SK-N-SH (cell line): ENCODE measurements around the gene IQSEC3. TPM values are rescaled to one million over a fixed set of nuclear protein-coding genes. Genes with fewer than 3 reads are reported as not detected.

Source experiments
- CTCF ChIA-PET: fragments of 300-600, 350-600 bp; formaldehyde crosslinking; extraction: SDS; loops from one replicate; lab custom pipeline; 2021; lab: Yijun Ruan, JAX
- POLR2A ChIA-PET: fragments of 350-600 bp; sonication (Branson Sonifier 250); formaldehyde crosslinking; extraction: SDS; loops from one replicate; lab custom pipeline; 2020; ENCODE audit warnings: antibody characterized with exemption, inconsistent platforms; lab: Yijun Ruan, JAX
- DNase-seq: peaks from one replicate; pipeline ENCODE4 v3.0.0; 2012
- H2AFZ ChIP-seq: fragments of 200-600 bp; sonication (generic); 2 replicates; pipeline ENCODE4 v1.8.1; 2016; ENCODE audit warnings: antibody characterized with exemption, mild to moderate bottlenecking, low read depth
- H3F3A ChIP-seq: fragments of 200-600 bp; sonication (generic); replicated peaks from 2 replicates; pipeline ENCODE3; 2016; ENCODE audit warnings: antibody characterized with exemption, mild to moderate bottlenecking; ENCODE audit not compliant: insufficient read depth
- H3K27ac ChIP-seq, 2 experiments: fragments of 200-500 bp in 1 of 2; fragments of 200-600 bp in 1 of 2; sonication (Bioruptor generic) in 1 of 2; sonication (generic), shearing (Covaris generic) in 1 of 2; 2 replicates each; pipeline versions ENCODE4 v1.5.1 to v1.6.1; 2014 to 2016; ENCODE audit warnings: low read depth in 2 of 2, inconsistent platforms in 1 of 2, low read length in 1 of 2, mild to moderate bottlenecking in 1 of 2, mixed read lengths in 1 of 2
- H3K27me3 ChIP-seq: fragments of 200-600 bp; sonication (generic), shearing (Covaris generic); 2 replicates; pipeline ENCODE4 v1.6.1; 2016; ENCODE audit warnings: mixed run types; ENCODE audit not compliant: insufficient read depth
- H3K36me3 ChIP-seq, 2 experiments: fragments of 200-500 bp in 1 of 2; fragments of 200-600 bp in 1 of 2; sonication (Bioruptor generic) in 1 of 2; sonication (generic) in 1 of 2; replicated peaks in 1 of 2; 2 replicates each; pipeline versions ENCODE3 to v1.5.1; 2014 to 2016; ENCODE audit warnings: low read length in 1 of 2, mild to moderate bottlenecking in 1 of 2; ENCODE audit not compliant: insufficient read depth in 2 of 2, control insufficient read depth in 1 of 2
- H3K4me1 ChIP-seq, 2 experiments: fragments of 200-500 bp in 1 of 2; fragments of 200-600 bp in 1 of 2; sonication (Bioruptor generic) in 1 of 2; sonication (generic), shearing (Covaris generic) in 1 of 2; 2 replicates each; pipeline versions ENCODE4 v1.5.1 to v1.6.1; 2014 to 2016; ENCODE audit warnings: low read depth in 1 of 2, low read length in 1 of 2, mixed run types in 1 of 2; ENCODE audit not compliant: insufficient read depth in 2 of 2, control insufficient read depth in 1 of 2
- H3K4me2 ChIP-seq: fragments of 200-600 bp; sonication (generic), shearing (Covaris generic); 2 replicates; pipeline ENCODE4 v1.6.1; 2017; ENCODE audit warnings: mixed run types
- H3K4me3 ChIP-seq, 2 experiments: fragments of 200-500 bp in 1 of 2; fragments of 200-600 bp in 1 of 2; sonication (Bioruptor generic) in 1 of 2; sonication (generic), shearing (Covaris generic) in 1 of 2; 2 replicates each; pipeline versions ENCODE4 v1.5.1 to v1.8.1; 2014 to 2016; ENCODE audit warnings: low read depth in 2 of 2, inconsistent platforms in 1 of 2, low read length in 1 of 2, mild to moderate bottlenecking in 1 of 2, mixed read lengths in 1 of 2, moderate library complexity in 1 of 2
- H3K79me2 ChIP-seq: fragments of 200-600 bp; sonication (generic); 2 replicates; pipeline ENCODE4 v1.8.1; 2017; ENCODE audit warnings: mild to moderate bottlenecking; ENCODE audit not compliant: insufficient read depth
- H3K9ac ChIP-seq: fragments of 200-600 bp; sonication (generic); 2 replicates; pipeline ENCODE4 v1.6.1; 2017; ENCODE audit warnings: mixed run types
- H3K9me2 ChIP-seq: fragments of 200-600 bp; sonication (generic); 2 replicates; pipeline ENCODE4 v1.6.1; 2017; ENCODE audit warnings: mixed run types
- H3K9me3 ChIP-seq: fragments of 200-600 bp; sonication (generic); 2 replicates; pipeline ENCODE4 v1.6.1; 2017; ENCODE audit warnings: mixed run types, mild to moderate bottlenecking, moderate library complexity
- H4K20me1 ChIP-seq: fragments of 200-600 bp; sonication (generic); 2 replicates; pipeline ENCODE4 v1.6.1; 2017; ENCODE audit warnings: mild to moderate bottlenecking, mixed run types; ENCODE audit not compliant: insufficient read depth
- CHD2 ChIP-seq: fragments of 150-350 bp; IDR thresholded peaks from 2 replicates; pipeline ENCODE4 v1.6.1; 2018; ENCODE audit warnings: low read length; ENCODE audit not compliant: partially characterized antibody
- ELF1 ChIP-seq: IDR thresholded peaks from 2 replicates; pipeline ENCODE4 v1.4.0; 2012
- EZH2phosphoT487 ChIP-seq: fragments of 200-600 bp; sonication (generic); IDR thresholded peaks from 2 replicates; pipeline ENCODE4 v1.6.1; 2017; ENCODE audit warnings: low read depth, mixed run types, mild to moderate bottlenecking, antibody characterized with exemption, moderate library complexity, borderline replicate concordance
- FOSL2 ChIP-seq: IDR thresholded peaks from 2 replicates; pipeline ENCODE4 v1.4.0; 2012; ENCODE audit warnings: low read depth, mild to moderate bottlenecking, moderate library complexity, borderline replicate concordance
- GABPA ChIP-seq: IDR thresholded peaks from 2 replicates; pipeline ENCODE4 v1.4.0; 2012; ENCODE audit warnings: low read depth, mild to moderate bottlenecking
- MEF2A ChIP-seq: IDR thresholded peaks from 2 replicates; pipeline ENCODE4 v1.4.0; 2012; ENCODE audit warnings: low read depth, borderline replicate concordance
- NFIC ChIP-seq: IDR thresholded peaks from 2 replicates; pipeline ENCODE4 v1.4.0; 2012; ENCODE audit warnings: borderline replicate concordance
- RAD21 ChIP-seq: IDR thresholded peaks from 2 replicates; pipeline ENCODE4 v1.6.1; 2012; ENCODE audit warnings: mild to moderate bottlenecking, low read length
- RCOR1 ChIP-seq: fragments of 150-350 bp; IDR thresholded peaks from 2 replicates; pipeline ENCODE4 v1.6.1; 2017; ENCODE audit warnings: antibody characterized with exemption, low read length
- RFX5 ChIP-seq: IDR thresholded peaks from 2 replicates; pipeline ENCODE4 v1.6.1; 2012; ENCODE audit warnings: mild to moderate bottlenecking, improper control_type of control experiment, low read length
- SIN3A ChIP-seq: IDR thresholded peaks from 2 replicates; pipeline ENCODE4 v1.6.1; 2012; ENCODE audit warnings: low read depth, mild to moderate bottlenecking, low read length, moderate library complexity, borderline replicate concordance
- TEAD4 ChIP-seq: IDR thresholded peaks from 2 replicates; pipeline ENCODE4 v1.4.0; 2012; ENCODE audit warnings: mild to moderate bottlenecking, borderline replicate concordance; ENCODE audit not compliant: insufficient read depth
- YY1 ChIP-seq: IDR thresholded peaks from 2 replicates; pipeline ENCODE4 v1.4.0; 2012; ENCODE audit warnings: low read depth, mild to moderate bottlenecking
- WGBS: methylation state at CpG from one replicate; pipeline ENCODE4 v1.1.6; 2017; ENCODE audit warnings: low lambda C conversion rate; 5-methylcytosine and 5-hydroxymethylcytosine counted together
- polyA plus RNA-seq, 3 experiments: library from polyadenylated mRNA; depleted of rRNA; stranded (reverse); fragments of >200 nt; gene quantifications; 2 replicates each; pipeline ENCODE4 v1.2.3, GENCODE V29; 2012
- TF ChIP-seq, protein P1 (sequence below): fragments of 200-600 bp; sonication (generic); IDR thresholded peaks from 2 replicates; pipeline ENCODE4 v1.6.1; 2017; ENCODE audit warnings: antibody characterized with exemption, mild to moderate bottlenecking, moderate library complexity
- TF ChIP-seq, protein P2 (sequence below): fragments of 150-350 bp; IDR thresholded peaks from 2 replicates; pipeline ENCODE4 v1.6.1; 2016; ENCODE audit warnings: mild to moderate bottlenecking, low read depth, low read length
- TF ChIP-seq, protein P3 (sequence below): IDR thresholded peaks from 2 replicates; pipeline ENCODE4 v1.4.0; 2012; ENCODE audit warnings: low read depth, borderline replicate concordance

Gene IQSEC3
- polyA plus RNA-seq, 1 of the 3 experiments (the other 2 are of a cell fraction) = 0.02 TPM

DNA sequence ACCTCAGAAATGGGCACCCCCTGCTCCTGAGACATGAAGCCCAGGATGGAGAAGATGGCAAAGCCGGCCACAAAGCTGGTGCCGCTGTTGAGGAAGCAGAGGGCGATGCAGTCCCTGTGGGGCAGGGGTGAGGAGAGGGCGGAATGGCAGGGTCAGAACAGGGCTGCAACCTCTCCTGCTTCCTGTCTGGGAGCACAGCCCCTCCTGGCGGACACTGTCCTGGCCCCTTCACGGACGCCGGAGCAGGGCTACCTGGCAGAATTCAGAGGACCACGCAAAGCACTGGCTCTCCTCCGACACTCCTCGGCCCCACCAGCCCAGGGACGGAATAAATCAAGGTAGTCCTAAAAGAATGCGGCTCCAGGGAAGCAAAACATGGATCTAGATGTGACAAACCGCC is 159.8 kb downstream of the IQSEC3 start:
- H3K27me3 ChIP-seq = peaks cover 5% of the 10 kb centered on the region; the same call in 1 of the 2 replicates
- H3K79me2 ChIP-seq = no peaks in the 10 kb centered on the region
- H2AFZ ChIP-seq = no peak overlapping the region
- no peak for TF ChIP-seq SIN3A
- TF ChIP-seq, protein P1, sequence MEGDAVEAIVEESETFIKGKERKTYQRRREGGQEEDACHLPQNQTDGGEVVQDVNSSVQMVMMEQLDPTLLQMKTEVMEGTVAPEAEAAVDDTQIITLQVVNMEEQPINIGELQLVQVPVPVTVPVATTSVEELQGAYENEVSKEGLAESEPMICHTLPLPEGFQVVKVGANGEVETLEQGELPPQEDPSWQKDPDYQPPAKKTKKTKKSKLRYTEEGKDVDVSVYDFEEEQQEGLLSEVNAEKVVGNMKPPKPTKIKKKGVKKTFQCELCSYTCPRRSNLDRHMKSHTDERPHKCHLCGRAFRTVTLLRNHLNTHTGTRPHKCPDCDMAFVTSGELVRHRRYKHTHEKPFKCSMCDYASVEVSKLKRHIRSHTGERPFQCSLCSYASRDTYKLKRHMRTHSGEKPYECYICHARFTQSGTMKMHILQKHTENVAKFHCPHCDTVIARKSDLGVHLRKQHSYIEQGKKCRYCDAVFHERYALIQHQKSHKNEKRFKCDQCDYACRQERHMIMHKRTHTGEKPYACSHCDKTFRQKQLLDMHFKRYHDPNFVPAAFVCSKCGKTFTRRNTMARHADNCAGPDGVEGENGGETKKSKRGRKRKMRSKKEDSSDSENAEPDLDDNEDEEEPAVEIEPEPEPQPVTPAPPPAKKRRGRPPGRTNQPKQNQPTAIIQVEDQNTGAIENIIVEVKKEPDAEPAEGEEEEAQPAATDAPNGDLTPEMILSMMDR = no peak
- TF ChIP-seq CHD2 = no peak
- no peak for TF ChIP-seq RCOR1
- TF ChIP-seq YY1 = no peak
- no peak for TF ChIP-seq EZH2phosphoT487
- TF ChIP-seq FOSL2 = no peak
- no peak for TF ChIP-seq RAD21
- TF ChIP-seq NFIC = no peak
- no peak for TF ChIP-seq TEAD4
- no peak for TF ChIP-seq GABPA
- H3K9ac ChIP-seq = no peak overlapping the region
- no peaks in the 10 kb centered on the region for H3F3A ChIP-seq
- no peaks in the 10 kb centered on the region for H3K9me2 ChIP-seq
- H3K9me3 ChIP-seq = no peaks in the 10 kb centered on the region
- DNase-seq = no peak
- H3K27ac ChIP-seq = no peak overlapping the region
- H3K36me3 ChIP-seq = no peaks in the 10 kb centered on the region
- no peaks in the 10 kb centered on the region; a peak in 1 of 4 replicates for H3K4me1 ChIP-seq
- H3K4me2 ChIP-seq = no peak overlapping the region
- no peaks in the 10 kb centered on the region for H4K20me1 ChIP-seq
- POLR2A ChIA-PET = interaction anchor here (0.6 kb wide), 1 partner anchor 67 kb away, joined by 3 read pairs; no protein-coding TSS in a partner anchor
- WGBS = 61% methylated on average over 7 of the region's 14 CpGs
- H3K4me3 ChIP-seq = no peak overlapping the region
- CTCF ChIA-PET = interaction anchor here (1.3 kb wide), 1 partner anchor 10 kb away, joined by 3 read pairs; no protein-coding TSS in a partner anchor

DNA sequence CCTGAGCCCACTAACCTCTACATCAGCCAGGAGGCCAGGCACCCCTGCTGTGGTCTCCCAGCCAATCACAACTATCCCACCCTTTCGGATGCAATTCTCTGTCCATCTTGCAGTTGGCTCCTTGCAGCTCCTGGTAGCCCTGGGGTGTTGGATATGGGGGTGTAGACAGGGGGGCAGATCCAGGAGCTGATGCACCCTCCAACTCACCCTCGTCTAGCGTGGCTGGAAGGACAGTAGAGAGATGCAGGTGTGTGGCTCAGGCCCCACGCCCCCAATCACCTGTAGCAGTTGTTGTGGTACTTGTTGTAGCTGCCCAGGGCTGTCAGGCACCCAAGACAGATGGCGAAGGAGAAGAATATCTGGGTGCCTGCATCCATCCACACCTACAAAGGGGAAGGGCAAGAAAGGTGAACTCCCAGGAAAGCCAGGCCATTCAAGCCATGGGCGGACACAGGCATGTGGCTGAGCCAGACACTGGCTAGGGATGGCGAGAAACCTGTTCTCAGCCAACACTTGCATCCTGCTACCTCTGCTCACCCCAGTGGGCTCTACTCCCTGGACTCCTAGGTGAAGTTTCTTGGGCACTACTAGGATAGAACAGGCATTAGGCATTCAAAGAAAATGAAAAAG is 160.8 kb downstream of the IQSEC3 start:
- WGBS = 42% methylated on average over 7 of the region's 7 CpGs
- Histone ChIP-seq H3K27me3 (peaks cover 5% of the 10 kb centered on the region; the same call in 1 of the 2 replicates), H2AFZ (no peak overlapping the region), H3K79me2 (no peaks in the 10 kb centered on the region), H3K9me3 (no peaks in the 10 kb centered on the region), H3K4me2 (no peak overlapping the region), H3K36me3 (no peaks in the 10 kb centered on the region), H3F3A (no peaks in the 10 kb centered on the region), H3K4me3 (no peak overlapping the region), H3K4me1 (no peaks in the 10 kb centered on the region; a peak in 1 of 4 replicates), H3K9ac (no peak overlapping the region), H4K20me1 (no peaks in the 10 kb centered on the region), H3K9me2 (no peaks in the 10 kb centered on the region), H3K27ac (no peak overlapping the region)
- POLR2A ChIA-PET = no interaction called here
- CTCF ChIA-PET = interaction anchor here (1.3 to 1.5 kb wide), 2 partner anchors 7 to 11 kb away, joined by 3 read pairs; no protein-coding TSS in a partner anchor
- DNase-seq = no peak
- no peak for TF ChIP-seq RFX5
- TF ChIP-seq, protein P2, sequence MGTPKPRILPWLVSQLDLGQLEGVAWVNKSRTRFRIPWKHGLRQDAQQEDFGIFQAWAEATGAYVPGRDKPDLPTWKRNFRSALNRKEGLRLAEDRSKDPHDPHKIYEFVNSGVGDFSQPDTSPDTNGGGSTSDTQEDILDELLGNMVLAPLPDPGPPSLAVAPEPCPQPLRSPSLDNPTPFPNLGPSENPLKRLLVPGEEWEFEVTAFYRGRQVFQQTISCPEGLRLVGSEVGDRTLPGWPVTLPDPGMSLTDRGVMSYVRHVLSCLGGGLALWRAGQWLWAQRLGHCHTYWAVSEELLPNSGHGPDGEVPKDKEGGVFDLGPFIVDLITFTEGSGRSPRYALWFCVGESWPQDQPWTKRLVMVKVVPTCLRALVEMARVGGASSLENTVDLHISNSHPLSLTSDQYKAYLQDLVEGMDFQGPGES = no peak
- TF ChIP-seq NFIC = no peak
- TF ChIP-seq, protein P3, sequence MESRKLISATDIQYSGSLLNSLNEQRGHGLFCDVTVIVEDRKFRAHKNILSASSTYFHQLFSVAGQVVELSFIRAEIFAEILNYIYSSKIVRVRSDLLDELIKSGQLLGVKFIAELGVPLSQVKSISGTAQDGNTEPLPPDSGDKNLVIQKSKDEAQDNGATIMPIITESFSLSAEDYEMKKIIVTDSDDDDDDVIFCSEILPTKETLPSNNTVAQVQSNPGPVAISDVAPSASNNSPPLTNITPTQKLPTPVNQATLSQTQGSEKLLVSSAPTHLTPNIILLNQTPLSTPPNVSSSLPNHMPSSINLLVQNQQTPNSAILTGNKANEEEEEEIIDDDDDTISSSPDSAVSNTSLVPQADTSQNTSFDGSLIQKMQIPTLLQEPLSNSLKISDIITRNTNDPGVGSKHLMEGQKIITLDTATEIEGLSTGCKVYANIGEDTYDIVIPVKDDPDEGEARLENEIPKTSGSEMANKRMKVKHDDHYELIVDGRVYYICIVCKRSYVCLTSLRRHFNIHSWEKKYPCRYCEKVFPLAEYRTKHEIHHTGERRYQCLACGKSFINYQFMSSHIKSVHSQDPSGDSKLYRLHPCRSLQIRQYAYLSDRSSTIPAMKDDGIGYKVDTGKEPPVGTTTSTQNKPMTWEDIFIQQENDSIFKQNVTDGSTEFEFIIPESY = no peak
- TF ChIP-seq RAD21 = no peak
- no peak for TF ChIP-seq MEF2A
- TF ChIP-seq, protein P1 = no peak
- TF ChIP-seq SIN3A = no peak
- TF ChIP-seq ELF1 = no peak
